Spinal cord (tissue), 10 donors: ENCODE measurements around the gene PGF. TPM values are rescaled to one million over a fixed set of nuclear protein-coding genes. Genes with fewer than 3 reads are reported as not detected.

ENCODE experiments used
- DNase-seq, 6 donors: peaks; one replicate each; pipeline versions ENCODE4 v3.0.0 to v3.0.0-alpha.2; 2013 to 2015; ENCODE audit warnings: low spot score in 6 of 6, low read depth in 4 of 6
- H3K27ac ChIP-seq: one replicate; pipeline ENCODE4 v1.5.1; 2013; ENCODE audit warnings: low read depth, low read length, control low read depth
- H3K27me3 ChIP-seq: one replicate; pipeline ENCODE4 v1.6.1; 2013; ENCODE audit warnings: low read length; ENCODE audit not compliant: control insufficient read depth, insufficient read depth
- H3K36me3 ChIP-seq: one replicate; pipeline ENCODE4 v1.6.1; 2013; ENCODE audit warnings: low read length; ENCODE audit not compliant: control insufficient read depth, insufficient read depth
- H3K4me1 ChIP-seq: one replicate; pipeline ENCODE4 v1.6.1; 2013; ENCODE audit warnings: low read length; ENCODE audit not compliant: control insufficient read depth, insufficient read depth
- H3K4me3 ChIP-seq: one replicate; pipeline ENCODE4 v1.5.1; 2013; ENCODE audit warnings: low read depth, low read length, control low read depth
- H3K9me3 ChIP-seq: one replicate; pipeline ENCODE4 v1.6.1; 2013; ENCODE audit warnings: low read length; ENCODE audit not compliant: control insufficient read depth, insufficient read depth
- WGBS: methylation state at CpG from one replicate; pipeline ENCODE4 v1.1.5; 2013; ENCODE audit warnings: missing lambda C conversion rate; ENCODE audit not compliant: insufficient coverage; 5-methylcytosine and 5-hydroxymethylcytosine counted together
- polyA plus RNA-seq, 2 donors: library from polyadenylated mRNA; unstranded; fragments of 120-200 nt; gene quantifications; one replicate each; pipeline ENCODE4 v1.2.1, GENCODE V29; 2013; ENCODE audit not compliant: insufficient read length in 2 of 2
- total RNA-seq, 2 donors: library from RNA; depleted of rRNA in 1 of 2; stranded (reverse); fragments of 120-200 nt in 1 of 2; fragments of >200 nt in 1 of 2; gene quantifications; one replicate each; pipeline versions ENCODE4 v1.2.3 to v1.2.4, GENCODE V29; 2013 to 2014
- donor health status: healthy.

The PGF gene
- total and polyA plus RNA-seq, 4 donors = 5.7 to 23.0 (median 10.8) TPM

GRCh38 chr14:74922752-74923401 lies 32.5 kb downstream of the PGF start, which contains the start of gene RPS6KL1:
TSS of gene RPS6KL1 (minus strand) at chr14:74923260. CDS start at chr14:74921541, 1,719 bp downstream.
- peak; percentile 57 to 98 (median 82) for DNase-seq
- whole genome bisulfite sequencing = under 1% methylated on average over 46 of the region's 51 CpGs
- Histone ChIP-seq H3K4me3 (peak within 1 kb of the TSS; percentile 52), H3K9me3 (no peaks in the 10 kb centered on the region), H3K4me1 (peaks cover 21% of the 10 kb centered on the region), H3K27me3 (no peaks in the 10 kb centered on the region), H3K27ac (no peak within 1 kb of the TSS), H3K36me3 (peaks cover 31% of the 10 kb centered on the region)

GRCh38 chr14:74921987-74922751 lies 33.2 kb downstream of the PGF start:
- peaks cover 37% of the 10 kb centered on the region for H3K36me3 ChIP-seq
- WGBS = 47% methylated on average over 14 of the region's 19 CpGs
- H3K4me3 ChIP-seq = peak overlapping the region; percentile 52
- no peak overlapping the region for H3K27ac ChIP-seq
- no peaks in the 10 kb centered on the region for H3K27me3 ChIP-seq
- peaks cover 26% of the 10 kb centered on the region for H3K4me1 ChIP-seq
- DNase-seq = no peak
- no peaks in the 10 kb centered on the region for H3K9me3 ChIP-seq

- Histone ChIP-seq H3K4me3 (no peak overlapping the region), H3K4me1 (peaks cover 30% of the 10 kb centered on the region), H3K27me3 (no peaks in the 10 kb centered on the region), H3K9me3 (no peaks in the 10 kb centered on the region), H3K36me3 (peaks cover 47% of the 10 kb centered on the region), H3K27ac (no peak overlapping the region)
- no peak for DNase-seq
- WGBS = 90% methylated on average over 18 of the region's 19 CpGs
Observed at GRCh38 chr14:74921053-74921620, 34.3 kb downstream of the PGF start.

- H3K27ac ChIP-seq = no peak overlapping the region
- DNase-seq = no peak
- H3K36me3 ChIP-seq = peaks cover 55% of the 10 kb centered on the region
- peaks cover 30% of the 10 kb centered on the region for H3K4me1 ChIP-seq
- H3K27me3 ChIP-seq = no peaks in the 10 kb centered on the region
- H3K4me3 ChIP-seq = no peak overlapping the region
- no peaks in the 10 kb centered on the region for H3K9me3 ChIP-seq
- WGBS = 85% methylated on average over 4 of the region's 4 CpGs
Observed at GRCh38 chr14:74920281-74920680, 35.1 kb downstream of the PGF start.

GRCh38 chr14:74919421-74920165 lies 35.8 kb downstream of the PGF start:
- Histone ChIP-seq H3K4me1 (peaks cover 30% of the 10 kb centered on the region), H3K27ac (no peak overlapping the region), H3K36me3 (peaks cover 55% of the 10 kb centered on the region), H3K4me3 (no peak overlapping the region), H3K27me3 (no peaks in the 10 kb centered on the region), H3K9me3 (no peaks in the 10 kb centered on the region)
- DNase-seq = no peak
- 94% methylated on average over 13 of the region's 22 CpGs for WGBS

GRCh38 chr14:74918380-74918779 lies 37.0 kb downstream of the PGF start:
- Histone ChIP-seq H3K27me3 (no peaks in the 10 kb centered on the region), H3K4me1 (peaks cover 27% of the 10 kb centered on the region), H3K36me3 (peaks cover 55% of the 10 kb centered on the region), H3K4me3 (no peak overlapping the region), H3K9me3 (no peaks in the 10 kb centered on the region), H3K27ac (no peak overlapping the region)
- 89% methylated on average over 7 of the region's 9 CpGs for WGBS
- DNase-seq = no peak

- WGBS = 61% methylated on average over 10 of the region's 13 CpGs
- H3K27ac ChIP-seq = no peak overlapping the region
Observed at GRCh38 chr14:74917646-74918081, 37.7 kb downstream of the PGF start.

GRCh38 chr14:74917178-74917543 lies 38.2 kb downstream of the PGF start:
- no peaks in the 10 kb centered on the region for H3K9me3 ChIP-seq
- H3K27me3 ChIP-seq = no peaks in the 10 kb centered on the region
- peaks cover 64% of the 10 kb centered on the region for H3K36me3 ChIP-seq
- DNase-seq = no peak
- WGBS = 88% methylated on average over 1 of the region's 5 CpGs
- peaks cover 22% of the 10 kb centered on the region for H3K4me1 ChIP-seq
- no peak overlapping the region for H3K4me3 ChIP-seq
- no peak overlapping the region for H3K27ac ChIP-seq

More at GRCh38 chr14:74917646-74918081, 37.7 kb downstream of the PGF start:
- DNase-seq = no peak
- Histone ChIP-seq H3K27me3 (no peaks in the 10 kb centered on the region), H3K9me3 (no peaks in the 10 kb centered on the region), H3K4me1 (peaks cover 27% of the 10 kb centered on the region), H3K4me3 (no peak overlapping the region), H3K36me3 (peaks cover 59% of the 10 kb centered on the region)

GRCh38 chr14:74915826-74916225 lies 39.6 kb downstream of the PGF start:
- DNase-seq = no peak
- no peaks in the 10 kb centered on the region for H3K9me3 ChIP-seq
- no peak overlapping the region for H3K27ac ChIP-seq
- no peak overlapping the region for H3K4me3 ChIP-seq
- 60% methylated on average over 7 of the region's 7 CpGs for WGBS
- peaks cover 71% of the 10 kb centered on the region for H3K36me3 ChIP-seq
- H3K4me1 ChIP-seq = peaks cover 17% of the 10 kb centered on the region
- no peaks in the 10 kb centered on the region for H3K27me3 ChIP-seq
